ENCODE measurements around the gene KDM1B. TPM values are rescaled to one million over a fixed set of nuclear protein-coding genes. Genes with fewer than 3 reads are reported as not detected.

Gene KDM1B
- total and polyA plus RNA-seq, 9 of the 15 experiments (the other 6 are each of a cell fraction or from before 2014, with no cell fraction given), result 1.4 to 58.9 (median 36.3) TPM

DNA sequence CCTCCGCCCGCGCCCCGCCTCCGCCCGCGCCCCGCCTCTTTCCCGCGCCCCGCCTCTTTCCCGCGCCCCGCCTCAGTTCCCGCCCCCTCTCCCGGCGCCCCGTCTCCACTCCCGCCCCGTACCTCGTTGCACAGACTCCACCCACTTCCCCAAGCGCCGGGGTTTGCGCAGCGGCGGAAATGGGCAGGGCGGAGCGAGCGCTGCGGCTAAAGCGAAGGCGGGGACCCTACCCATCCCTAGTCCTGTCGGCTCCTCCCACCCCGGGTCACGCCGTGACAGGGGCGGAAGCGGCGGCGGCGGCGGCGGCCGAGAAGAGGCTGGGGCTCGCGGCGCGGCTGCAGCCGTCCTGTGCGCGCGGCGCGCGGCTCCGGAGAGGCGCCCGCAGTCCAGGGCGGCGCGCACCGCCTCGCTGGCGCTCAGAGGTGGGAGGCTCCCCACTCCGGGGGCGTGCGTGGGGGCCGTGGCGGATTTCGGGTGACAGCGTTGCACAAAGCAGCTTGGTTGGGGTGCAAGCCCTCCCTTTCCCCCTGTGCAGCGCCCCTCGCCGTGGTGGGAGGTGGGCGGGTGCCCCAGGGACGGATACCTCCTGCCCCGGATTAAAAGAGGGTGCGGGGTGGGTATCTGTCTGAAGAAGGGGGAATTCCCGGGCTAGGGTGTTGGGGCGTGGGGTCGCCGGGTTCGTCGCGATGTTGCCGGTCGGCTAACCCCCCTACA lies at the start of gene KDM1B (continued):
- TF ChIP-seq, protein P1, sequence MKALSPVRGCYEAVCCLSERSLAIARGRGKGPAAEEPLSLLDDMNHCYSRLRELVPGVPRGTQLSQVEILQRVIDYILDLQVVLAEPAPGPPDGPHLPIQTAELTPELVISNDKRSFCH (CRISPR knock-in tag; IDR thresholded peaks at IDR 0.05), result no peak
- TF ChIP-seq, protein P1 (tag; IDR thresholded peaks at IDR 0.05), result peak; percentile 38; the same call in 1 of the 2 replicates
- TF ChIP-seq SAFB (IDR thresholded peaks at IDR 0.05; ENCODE audit: borderline replicate concordance, low read depth, low read length), result peak; percentile 42; the same call in 1 of the 2 replicates
- no peak for TF ChIP-seq ZNF589 (CRISPR knock-in tag; IDR thresholded peaks at IDR 0.05; ENCODE audit: low read depth)
- peak; percentile 90 for TF ChIP-seq ERF (CRISPR knock-in tag; IDR thresholded peaks at IDR 0.05)
- no peak for TF ChIP-seq ZNF408 (CRISPR knock-in tag; IDR thresholded peaks at IDR 0.05; ENCODE audit: low read depth)
- TF ChIP-seq GABPA (tag; conservative IDR thresholded peaks at IDR 0.05; ENCODE audit: low read depth), result peak; percentile 79
- TF ChIP-seq STAG1 (CRISPR knock-in tag; IDR thresholded peaks at IDR 0.05; ENCODE audit: borderline replicate concordance), result no peak
- TF ChIP-seq, protein P2, sequence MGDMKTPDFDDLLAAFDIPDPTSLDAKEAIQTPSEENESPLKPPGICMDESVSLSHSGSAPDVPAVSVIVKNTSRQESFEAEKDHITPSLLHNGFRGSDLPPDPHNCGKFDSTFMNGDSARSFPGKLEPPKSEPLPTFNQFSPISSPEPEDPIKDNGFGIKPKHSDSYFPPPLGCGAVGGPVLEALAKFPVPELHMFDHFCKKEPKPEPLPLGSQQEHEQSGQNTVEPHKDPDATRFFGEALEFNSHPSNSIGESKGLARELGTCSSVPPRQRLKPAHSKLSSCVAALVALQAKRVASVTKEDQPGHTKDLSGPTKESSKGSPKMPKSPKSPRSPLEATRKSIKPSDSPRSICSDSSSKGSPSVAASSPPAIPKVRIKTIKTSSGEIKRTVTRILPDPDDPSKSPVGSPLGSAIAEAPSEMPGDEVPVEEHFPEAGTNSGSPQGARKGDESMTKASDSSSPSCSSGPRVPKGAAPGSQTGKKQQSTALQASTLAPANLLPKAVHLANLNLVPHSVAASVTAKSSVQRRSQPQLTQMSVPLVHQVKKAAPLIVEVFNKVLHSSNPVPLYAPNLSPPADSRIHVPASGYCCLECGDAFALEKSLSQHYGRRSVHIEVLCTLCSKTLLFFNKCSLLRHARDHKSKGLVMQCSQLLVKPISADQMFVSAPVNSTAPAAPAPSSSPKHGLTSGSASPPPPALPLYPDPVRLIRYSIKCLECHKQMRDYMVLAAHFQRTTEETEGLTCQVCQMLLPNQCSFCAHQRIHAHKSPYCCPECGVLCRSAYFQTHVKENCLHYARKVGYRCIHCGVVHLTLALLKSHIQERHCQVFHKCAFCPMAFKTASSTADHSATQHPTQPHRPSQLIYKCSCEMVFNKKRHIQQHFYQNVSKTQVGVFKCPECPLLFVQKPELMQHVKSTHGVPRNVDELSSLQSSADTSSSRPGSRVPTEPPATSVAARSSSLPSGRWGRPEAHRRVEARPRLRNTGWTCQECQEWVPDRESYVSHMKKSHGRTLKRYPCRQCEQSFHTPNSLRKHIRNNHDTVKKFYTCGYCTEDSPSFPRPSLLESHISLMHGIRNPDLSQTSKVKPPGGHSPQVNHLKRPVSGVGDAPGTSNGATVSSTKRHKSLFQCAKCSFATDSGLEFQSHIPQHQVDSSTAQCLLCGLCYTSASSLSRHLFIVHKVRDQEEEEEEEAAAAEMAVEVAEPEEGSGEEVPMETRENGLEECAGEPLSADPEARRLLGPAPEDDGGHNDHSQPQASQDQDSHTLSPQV (IDR thresholded peaks at IDR 0.05), result no peak
- no peak for TF ChIP-seq MXI1 (IDR thresholded peaks at IDR 0.05; ENCODE audit: low read depth, low read length)
- peak; percentile 70 for TF ChIP-seq EGR1 (conservative IDR thresholded peaks at IDR 0.05)
- peak; percentile 48; the same call in 1 of the 2 replicates for TF ChIP-seq NR2C2 (CRISPR knock-in tag; IDR thresholded peaks at IDR 0.05)
- TF ChIP-seq NR2C2 (tag; IDR thresholded peaks at IDR 0.05), result peak; percentile 88; the same call in 1 of the 2 replicates
- no peak for TF ChIP-seq ZC3H11A (IDR thresholded peaks at IDR 0.05; ENCODE audit: low read depth, low read length)
- no peak for TF ChIP-seq TCF3 (CRISPR knock-in tag; IDR thresholded peaks at IDR 0.05)
- no peak for TF ChIP-seq FOXM1 (IDR thresholded peaks at IDR 0.05; ENCODE audit: low read depth)
- TF ChIP-seq FOXM1 (CRISPR knock-in tag; IDR thresholded peaks at IDR 0.05; ENCODE audit: low read depth), result no peak
- TF ChIP-seq, protein P3, sequence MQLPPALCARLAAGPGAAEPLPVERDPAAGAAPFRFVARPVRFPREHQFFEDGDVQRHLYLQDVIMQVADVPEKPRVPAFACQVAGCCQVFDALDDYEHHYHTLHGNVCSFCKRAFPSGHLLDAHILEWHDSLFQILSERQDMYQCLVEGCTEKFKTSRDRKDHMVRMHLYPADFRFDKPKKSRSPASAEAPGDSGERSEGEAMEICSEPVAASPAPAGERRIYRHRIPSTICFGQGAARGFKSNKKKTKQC (CRISPR knock-in tag; IDR thresholded peaks at IDR 0.05), result no peak
- TF ChIP-seq, protein P4, sequence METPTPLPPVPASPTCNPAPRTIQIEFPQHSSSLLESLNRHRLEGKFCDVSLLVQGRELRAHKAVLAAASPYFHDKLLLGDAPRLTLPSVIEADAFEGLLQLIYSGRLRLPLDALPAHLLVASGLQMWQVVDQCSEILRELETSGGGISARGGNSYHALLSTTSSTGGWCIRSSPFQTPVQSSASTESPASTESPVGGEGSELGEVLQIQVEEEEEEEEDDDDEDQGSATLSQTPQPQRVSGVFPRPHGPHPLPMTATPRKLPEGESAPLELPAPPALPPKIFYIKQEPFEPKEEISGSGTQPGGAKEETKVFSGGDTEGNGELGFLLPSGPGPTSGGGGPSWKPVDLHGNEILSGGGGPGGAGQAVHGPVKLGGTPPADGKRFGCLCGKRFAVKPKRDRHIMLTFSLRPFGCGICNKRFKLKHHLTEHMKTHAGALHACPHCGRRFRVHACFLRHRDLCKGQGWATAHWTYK (CRISPR knock-in tag; IDR thresholded peaks at IDR 0.05), result peak; percentile 85
- no peak for TF ChIP-seq CREBBP (IDR thresholded peaks at IDR 0.05; ENCODE audit: low read depth, low read length)
- TF ChIP-seq ZNF668 (CRISPR knock-in tag; IDR thresholded peaks at IDR 0.05), result no peak

Data from K562 (cell line).